SK-N-SH treated with all-trans-retinoic acid at 6 μM for 48 hours (cell line): Measurements from ENCODE around the gene OST4.

ENCODE experiments used
- ARNTL ChIP-seq: fragments of 450-650 bp; formaldehyde crosslinking; IDR thresholded peaks from 2 replicates; pipeline ENCODE4 v1.5.0; 2020; ENCODE audit warnings: low read depth, mild to moderate bottlenecking, moderate library complexity, borderline replicate concordance
- OSR1 ChIP-seq: fragments of 250-450 bp; sonication (Bioruptor Pico); IDR thresholded peaks from 2 replicates; pipeline ENCODE4 v1.8.0; 2022; ENCODE audit warnings: moderate library complexity, mild to moderate bottlenecking, inconsistent platforms
- PATZ1 ChIP-seq: fragments of 250-450 bp; sonication (Bioruptor Pico); IDR thresholded peaks from 2 replicates; pipeline ENCODE4 v1.8.0; 2020; ENCODE audit warnings: mild to moderate bottlenecking, moderate library complexity, borderline replicate concordance
- PPARA ChIP-seq: fragments of 250-450 bp; sonication (Bioruptor Pico); IDR thresholded peaks from 2 replicates; pipeline ENCODE4 v1.5.0; 2020; ENCODE audit warnings: mild to moderate bottlenecking, borderline replicate concordance
- TCF4 ChIP-seq: fragments of 250-450 bp; sonication (Bioruptor Pico); IDR thresholded peaks from 2 replicates; pipeline ENCODE4 v1.8.0; 2021; ENCODE audit warnings: mild to moderate bottlenecking, moderate library complexity, borderline replicate concordance
- TSHZ2 ChIP-seq: fragments of 250-450 bp; sonication (Bioruptor Pico); IDR thresholded peaks from 2 replicates; pipeline ENCODE4 v1.5.0; 2020; ENCODE audit warnings: mild to moderate bottlenecking, moderate library complexity
- ZC3H10 ChIP-seq: fragments of 250-450 bp; sonication (Bioruptor Pico); IDR thresholded peaks from 2 replicates; pipeline ENCODE4 v1.5.1; 2021; ENCODE audit warnings: mild to moderate bottlenecking, moderate library complexity
- ZFP3 ChIP-seq: fragments of 250-450 bp; sonication (Bioruptor Pico); IDR thresholded peaks from 2 replicates; pipeline ENCODE4 v1.5.0; 2020; ENCODE audit warnings: mild to moderate bottlenecking, moderate library complexity
- ZFP30 ChIP-seq: fragments of 450-650 bp; formaldehyde crosslinking; IDR thresholded peaks from 2 replicates; pipeline ENCODE4 v1.5.0; 2022; ENCODE audit warnings: mild to moderate bottlenecking, moderate library complexity
- ZNF8 ChIP-seq: fragments of 450-650 bp; formaldehyde crosslinking; IDR thresholded peaks from 2 replicates; pipeline ENCODE4 v1.5.0; 2020; ENCODE audit warnings: mild to moderate bottlenecking, moderate library complexity
- TF ChIP-seq, protein P1 (sequence below): fragments of 250-450 bp; sonication (Bioruptor Pico); IDR thresholded peaks from 2 replicates; pipeline ENCODE4 v1.5.1; 2020; ENCODE audit warnings: low read depth, mild to moderate bottlenecking, moderate library complexity

- TF ChIP-seq TCF4 (CRISPR knock-in tag) (no peak), ARNTL (no peak), ZC3H10 (CRISPR knock-in tag) (no peak), PPARA (no peak), ZFP30 (CRISPR knock-in tag) (no peak), TSHZ2 (CRISPR knock-in tag) (no peak), PATZ1 (CRISPR knock-in tag) (no peak), OSR1 (CRISPR knock-in tag) (no peak), ZFP3 (CRISPR knock-in tag) (no peak), ZNF8 (CRISPR knock-in tag) (no peak)
- TF ChIP-seq, protein P1, sequence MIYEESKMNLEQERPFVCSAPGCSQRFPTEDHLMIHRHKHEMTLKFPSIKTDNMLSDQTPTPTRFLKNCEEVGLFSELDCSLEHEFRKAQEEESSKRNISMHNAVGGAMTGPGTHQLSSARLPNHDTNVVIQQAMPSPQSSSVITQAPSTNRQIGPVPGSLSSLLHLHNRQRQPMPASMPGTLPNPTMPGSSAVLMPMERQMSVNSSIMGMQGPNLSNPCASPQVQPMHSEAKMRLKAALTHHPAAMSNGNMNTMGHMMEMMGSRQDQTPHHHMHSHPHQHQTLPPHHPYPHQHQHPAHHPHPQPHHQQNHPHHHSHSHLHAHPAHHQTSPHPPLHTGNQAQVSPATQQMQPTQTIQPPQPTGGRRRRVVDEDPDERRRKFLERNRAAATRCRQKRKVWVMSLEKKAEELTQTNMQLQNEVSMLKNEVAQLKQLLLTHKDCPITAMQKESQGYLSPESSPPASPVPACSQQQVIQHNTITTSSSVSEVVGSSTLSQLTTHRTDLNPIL: no peak
Measured at GRCh38 chr2:27083410-27084296, 12.2 kb upstream of the OST4 start.
